CD14-positive monocyte (primary cell): ENCODE results near the gene CELF5. TPM values are rescaled to one million over a fixed set of nuclear protein-coding genes. Genes with fewer than 3 reads are reported as not detected.

Experiments
- DNase-seq, 3 donors: peaks; one replicate each; pipeline ENCODE4 v3.0.0-alpha.2; 2011 to 2022
- H2AFZ ChIP-seq: 2 replicates; pipeline ENCODE4 v1.6.0; 2012; ENCODE audit warnings: mild to moderate bottlenecking, low read depth, low read length, inconsistent platforms; ENCODE audit not compliant: insufficient read depth, poor library complexity, severe bottlenecking
- H3K27ac ChIP-seq, 2 donors: 1 replicate in 1 of 2; 2 replicates in 1 of 2; pipeline ENCODE4 v1.5.1; 2012 to 2013; ENCODE audit warnings: low read length in 2 of 2, control low read depth in 1 of 2, inconsistent platforms in 1 of 2, low read depth in 1 of 2, mild to moderate bottlenecking in 1 of 2
- H3K27me3 ChIP-seq, 2 donors: one replicate each; pipeline versions ENCODE4 v1.6.0 to v1.6.1; 2011 to 2013; ENCODE audit warnings: low read length in 2 of 2; ENCODE audit not compliant: control insufficient read depth in 2 of 2, insufficient read depth in 2 of 2
- H3K36me3 ChIP-seq, 2 donors: replicated peaks in 1 of 2; 1 replicate in 1 of 2; 2 replicates in 1 of 2; pipeline versions ENCODE4 v1.5.1 to v1.6.1; 2012 to 2013; ENCODE audit warnings: low read length in 2 of 2, control low read depth in 1 of 2, inconsistent platforms in 1 of 2, mild to moderate bottlenecking in 1 of 2; ENCODE audit not compliant: insufficient read depth in 2 of 2, control insufficient read depth in 1 of 2
- H3K4me1 ChIP-seq, 2 donors: 1 replicate in 1 of 2; 2 replicates in 1 of 2; pipeline versions ENCODE4 v1.5.1 to v1.6.1; 2012 to 2013; ENCODE audit warnings: low read length in 2 of 2, control low read depth in 1 of 2, inconsistent platforms in 1 of 2, mild to moderate bottlenecking in 1 of 2, moderate library complexity in 1 of 2; ENCODE audit not compliant: insufficient read depth in 2 of 2, control insufficient read depth in 1 of 2
- H3K4me2 ChIP-seq: replicated peaks from 2 replicates; pipeline ENCODE3; 2012; ENCODE audit warnings: low read length, moderate library complexity, mild to moderate bottlenecking; ENCODE audit not compliant: poor library complexity, severe bottlenecking; ENCODE audit errors: extremely low read depth
- H3K4me3 ChIP-seq, 3 experiments: fragments of 200-600 bp in 1 of 3; sonication (generic) in 1 of 3; replicated peaks in 1 of 3; 1 replicate in 2 of 3; 2 replicates in 1 of 3; pipeline ENCODE4 v1.5.1; 2011 to 2013; ENCODE audit warnings: low read length in 3 of 3, mild to moderate bottlenecking in 3 of 3, control low read depth in 2 of 3, low read depth in 2 of 3, inconsistent platforms in 1 of 3, moderate library complexity in 1 of 3
- H3K79me2 ChIP-seq: 2 replicates; pipeline ENCODE4 v1.6.0; 2012; ENCODE audit warnings: mild to moderate bottlenecking, control low read depth, inconsistent platforms, low read length, moderate library complexity; ENCODE audit not compliant: insufficient read depth
- H3K9ac ChIP-seq: 2 replicates; pipeline ENCODE4 v1.6.0; 2017; ENCODE audit warnings: low read length, mild to moderate bottlenecking; ENCODE audit not compliant: insufficient read depth, poor library complexity, severe bottlenecking
- H3K9me3 ChIP-seq, 2 donors: replicated peaks in 1 of 2; 1 replicate in 1 of 2; 2 replicates in 1 of 2; pipeline versions ENCODE4 v1.5.1 to v1.6.1; 2012 to 2013; ENCODE audit warnings: low read length in 2 of 2, control low read depth in 1 of 2; ENCODE audit not compliant: control insufficient read depth in 1 of 2, insufficient read depth in 1 of 2
- H4K20me1 ChIP-seq: 2 replicates; pipeline ENCODE4 v1.6.0; 2012; ENCODE audit warnings: mild to moderate bottlenecking, low read length, control low read depth, moderate library complexity; ENCODE audit not compliant: insufficient read depth
- H3K27ac Mint-ChIP-seq, 7 donors: one replicate each; pipeline ENCODE4 v1.8.0; 2020; ENCODE audit warnings: mild to moderate bottlenecking in 7 of 7, mixed read lengths in 7 of 7, moderate library complexity in 6 of 7, inconsistent platforms in 2 of 7
- H3K27me3 Mint-ChIP-seq, 3 donors: one replicate each; pipeline ENCODE4 v1.8.0; 2021 to 2022; ENCODE audit warnings: low read depth in 3 of 3, mild to moderate bottlenecking in 3 of 3, mixed read lengths in 3 of 3, moderate library complexity in 3 of 3, inconsistent platforms in 1 of 3
- H3K36me3 Mint-ChIP-seq, 2 donors: one replicate each; pipeline ENCODE4 v1.8.0; 2020; ENCODE audit warnings: mixed read lengths in 2 of 2, inconsistent platforms in 1 of 2, mild to moderate bottlenecking in 1 of 2
- H3K4me1 Mint-ChIP-seq: one replicate; pipeline ENCODE4 v1.8.0; 2020; ENCODE audit warnings: mild to moderate bottlenecking, mixed read lengths
- H3K4me3 Mint-ChIP-seq, 2 donors: one replicate each; pipeline ENCODE4 v1.8.0; 2020; ENCODE audit warnings: mild to moderate bottlenecking in 2 of 2, mixed read lengths in 2 of 2, moderate library complexity in 1 of 2
- H3K9me3 Mint-ChIP-seq, 7 donors: one replicate each; pipeline ENCODE4 v1.8.0; 2020 to 2022; ENCODE audit warnings: mixed read lengths in 7 of 7, mild to moderate bottlenecking in 6 of 7, moderate library complexity in 6 of 7, inconsistent platforms in 2 of 7
- WGBS: methylation state at CpG from one replicate; pipeline ENCODE4 v1.1.5; 2013; ENCODE audit warnings: missing lambda C conversion rate; ENCODE audit not compliant: insufficient coverage; 5-methylcytosine and 5-hydroxymethylcytosine counted together
- intact Hi-C, 2 donors: fragments of 100-400 bp; cut with micrococcal nuclease; formaldehyde crosslinking; loops; one replicate each; pipeline versions ENCODE4 v1.15.0 to v1.15.1; 2023
- polyA plus RNA-seq, 3 donors: library from polyadenylated mRNA; depleted of rRNA in 1 of 3; unstranded in 2 of 3; stranded (reverse) in 1 of 3; fragments of 300-500 nt in 2 of 3; fragments of >200 nt in 1 of 3; fragmentation: Illumina TruSeq in 2 of 3; gene quantifications; 1 replicate in 2 of 3; 2 replicates in 1 of 3; pipeline ENCODE4 v1.2.3, GENCODE V29; 2012 to 2021
- TF ChIP-seq, protein P1 (sequence below): fragments of 200-600 bp; IDR thresholded peaks from one replicate; pipeline ENCODE4 v1.8.0; 2022; ENCODE audit warnings: antibody characterized with exemption, mild to moderate bottlenecking

The CELF5 gene
- polyA plus RNA-seq, 3 donors = not detected

DNA sequence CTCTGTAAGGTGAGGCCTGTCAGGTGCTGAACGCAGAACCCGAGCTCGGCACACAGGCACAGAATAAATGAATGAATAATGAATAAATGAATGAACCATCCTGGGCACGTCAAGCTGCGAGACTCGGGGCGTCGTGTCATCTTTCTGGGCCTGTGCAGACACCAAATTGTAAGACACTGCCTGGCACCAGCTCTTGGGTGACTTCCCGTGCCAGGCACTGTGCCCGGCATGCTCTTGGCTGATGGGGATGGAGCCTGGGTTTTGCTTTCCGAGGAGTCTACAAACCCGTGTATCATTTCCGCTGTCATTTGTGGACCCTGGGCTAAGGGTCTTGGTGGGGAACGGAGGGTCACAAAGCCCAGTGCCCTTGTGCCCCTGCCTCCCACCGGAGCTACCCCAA lies 43.9 kb downstream of the CELF5 start:
- Histone ChIP-seq H3K27ac (no peak overlapping the region), H3K4me3 (no peak overlapping the region), H3K9me3 (peaks cover 9 to 11% of the 10 kb centered on the region in 2 donors), H3K27me3 (peaks cover 5 to 30% of the 10 kb centered on the region in 2 donors), H3K4me1 (no peaks in the 10 kb centered on the region), H3K79me2 (no peaks in the 10 kb centered on the region), H2AFZ (no peak overlapping the region), H4K20me1 (no peaks in the 10 kb centered on the region), H3K36me3 (no peaks in the 10 kb centered on the region), H3K4me2 (no peak overlapping the region), H3K9ac (no peak overlapping the region)
- Mint-ChIP-seq H3K27ac (peak overlapping the region in 1 of 7 donors; percentile 17), H3K4me3 (no peak overlapping the region), H3K27me3 (peaks cover 38 to 56% (median 55%) of the 10 kb centered on the region in 3 donors), H3K36me3 (no peaks in the 10 kb centered on the region), H3K9me3 (peaks cover 3 to 18% (median 13%) of the 10 kb centered on the region in 7 donors), H3K4me1 (no peaks in the 10 kb centered on the region)
- DNase-seq = no peak
- 92% methylated on average over 12 of the region's 15 CpGs for WGBS
- intact Hi-C loops = no loop called here
- TF ChIP-seq, protein P1, sequence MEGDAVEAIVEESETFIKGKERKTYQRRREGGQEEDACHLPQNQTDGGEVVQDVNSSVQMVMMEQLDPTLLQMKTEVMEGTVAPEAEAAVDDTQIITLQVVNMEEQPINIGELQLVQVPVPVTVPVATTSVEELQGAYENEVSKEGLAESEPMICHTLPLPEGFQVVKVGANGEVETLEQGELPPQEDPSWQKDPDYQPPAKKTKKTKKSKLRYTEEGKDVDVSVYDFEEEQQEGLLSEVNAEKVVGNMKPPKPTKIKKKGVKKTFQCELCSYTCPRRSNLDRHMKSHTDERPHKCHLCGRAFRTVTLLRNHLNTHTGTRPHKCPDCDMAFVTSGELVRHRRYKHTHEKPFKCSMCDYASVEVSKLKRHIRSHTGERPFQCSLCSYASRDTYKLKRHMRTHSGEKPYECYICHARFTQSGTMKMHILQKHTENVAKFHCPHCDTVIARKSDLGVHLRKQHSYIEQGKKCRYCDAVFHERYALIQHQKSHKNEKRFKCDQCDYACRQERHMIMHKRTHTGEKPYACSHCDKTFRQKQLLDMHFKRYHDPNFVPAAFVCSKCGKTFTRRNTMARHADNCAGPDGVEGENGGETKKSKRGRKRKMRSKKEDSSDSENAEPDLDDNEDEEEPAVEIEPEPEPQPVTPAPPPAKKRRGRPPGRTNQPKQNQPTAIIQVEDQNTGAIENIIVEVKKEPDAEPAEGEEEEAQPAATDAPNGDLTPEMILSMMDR = no peak

DNA sequence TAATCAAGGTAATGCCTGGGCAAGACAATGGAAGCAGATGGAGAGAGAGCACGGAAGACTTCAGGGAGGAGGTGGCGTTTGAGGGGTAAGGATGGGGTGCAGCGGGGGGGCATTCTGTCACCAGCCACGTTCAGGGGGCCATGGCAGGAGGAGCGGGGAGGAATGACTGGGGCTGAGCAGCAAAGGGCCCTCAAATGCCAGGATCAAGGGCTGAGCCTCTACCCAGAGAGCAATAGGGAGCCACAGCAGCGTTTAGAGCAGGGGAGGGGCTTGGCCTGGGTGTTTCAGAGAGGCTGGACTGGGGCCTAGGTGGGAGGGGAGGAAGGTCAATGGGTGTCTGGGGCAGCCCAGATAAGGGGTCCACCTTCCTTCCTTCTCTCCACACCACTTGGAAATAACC lies 44.3 kb downstream of the CELF5 start:
- no peak overlapping the region for H3K4me3 Mint-ChIP-seq
- no peaks in the 10 kb centered on the region for H3K4me1 ChIP-seq
- no peaks in the 10 kb centered on the region for H3K79me2 ChIP-seq
- H4K20me1 ChIP-seq = no peaks in the 10 kb centered on the region
- intact Hi-C loops = no loop called here
- TF ChIP-seq, protein P1 = no peak
- H3K4me3 ChIP-seq = no peak overlapping the region
- H3K27ac ChIP-seq = no peak overlapping the region
- no peak overlapping the region for H2AFZ ChIP-seq
- peaks cover 5 to 21% (median 17%) of the 10 kb centered on the region in 7 donors for H3K9me3 Mint-ChIP-seq
- H3K4me1 Mint-ChIP-seq = no peaks in the 10 kb centered on the region
- peaks cover 5 to 32% of the 10 kb centered on the region in 2 donors for H3K27me3 ChIP-seq
- no peak overlapping the region for H3K4me2 ChIP-seq
- DNase-seq = no peak
- H3K27me3 Mint-ChIP-seq = peaks cover 42 to 60% (median 58%) of the 10 kb centered on the region in 3 donors
- peak overlapping the region in 1 of 7 donors; percentile 17 for H3K27ac Mint-ChIP-seq
- H3K36me3 Mint-ChIP-seq = no peaks in the 10 kb centered on the region
- 81% methylated on average over 5 of the region's 6 CpGs for WGBS
- no peaks in the 10 kb centered on the region for H3K36me3 ChIP-seq
- H3K9me3 ChIP-seq = peaks cover 12 to 13% of the 10 kb centered on the region in 2 donors
- no peak overlapping the region for H3K9ac ChIP-seq
